Mesothelial cell of epicardium (in vitro differentiated cells): Measurements from ENCODE around the gene NDNF. TPM values are rescaled to one million over a fixed set of nuclear protein-coding genes. Genes with fewer than 3 reads are reported as not detected.

Source experiments
- DNase-seq, 2 experiments: peaks; one replicate each; pipeline ENCODE4 v3.0.0; 2021; ENCODE audit warnings: low spot score in 2 of 2; ENCODE audit not compliant: unreplicated experiment in 2 of 2
- H3K27ac Mint-ChIP-seq: 2 replicates; pipeline ENCODE4 v1.8.0; 2021; ENCODE audit warnings: mixed read lengths
- H3K27me3 Mint-ChIP-seq: 2 replicates; pipeline ENCODE4 v1.8.0; 2021; ENCODE audit warnings: low read depth, mixed read lengths
- H3K36me3 Mint-ChIP-seq: 2 replicates; pipeline ENCODE4 v1.8.0; 2021; ENCODE audit warnings: mixed read lengths
- H3K4me1 Mint-ChIP-seq: 2 replicates; pipeline ENCODE4 v1.8.0; 2021; ENCODE audit warnings: mixed read lengths
- H3K4me3 Mint-ChIP-seq: 2 replicates; pipeline ENCODE4 v1.8.0; 2021; ENCODE audit warnings: mild to moderate bottlenecking, moderate library complexity, mixed read lengths
- H3K9me3 Mint-ChIP-seq: 2 replicates; pipeline ENCODE4 v1.8.0; 2021; ENCODE audit warnings: mixed read lengths
- CTCF ChIP-seq: fragments of 200-600 bp; sonication (generic); IDR thresholded peaks from one replicate; pipeline ENCODE4 v1.5.0; 2021; ENCODE audit warnings: antibody characterized with exemption; ENCODE audit not compliant: unreplicated experiment
- total RNA-seq: library from RNA; stranded (reverse); gene quantifications from 3 replicates; pipeline ENCODE4 v1.2.1, GENCODE V29; 2021

Gene NDNF
- total RNA-seq, 1 donor from 2014 or later, result 10.1 TPM

GRCh38 chr4:121053601-121054143 is 18.7 kb downstream of the NDNF start:
- Mint-ChIP-seq H3K27me3 (no peaks in the 10 kb centered on the region), H3K27ac (no peak overlapping the region)

GRCh38 chr4:121050300-121050699 is 22.0 kb downstream of the NDNF start:
- Mint-ChIP-seq H3K4me3 (no peak overlapping the region), H3K27ac (no peak overlapping the region), H3K36me3 (peaks cover under 1% of the 10 kb centered on the region), H3K27me3 (no peaks in the 10 kb centered on the region), H3K4me1 (peaks cover 3% of the 10 kb centered on the region), H3K9me3 (no peaks in the 10 kb centered on the region)
- DNase-seq, result no peak
- no peak for TF ChIP-seq CTCF

More at GRCh38 chr4:121053601-121054143, 18.7 kb downstream of the NDNF start:
- Mint-ChIP-seq H3K4me3 (no peak overlapping the region), H3K4me1 (peaks cover 6% of the 10 kb centered on the region), H3K36me3 (no peaks in the 10 kb centered on the region), H3K9me3 (no peaks in the 10 kb centered on the region)
- DNase-seq, result no peak
- TF ChIP-seq CTCF, result no peak

- H3K27me3 Mint-ChIP-seq, result no peaks in the 10 kb centered on the region
- DNase-seq, result no peak
- no peak for TF ChIP-seq CTCF
- H3K9me3 Mint-ChIP-seq, result no peaks in the 10 kb centered on the region
- peaks cover 3% of the 10 kb centered on the region for H3K4me1 Mint-ChIP-seq
- H3K4me3 Mint-ChIP-seq, result no peak overlapping the region
- H3K36me3 Mint-ChIP-seq, result peaks cover 3% of the 10 kb centered on the region
- no peak overlapping the region for H3K27ac Mint-ChIP-seq
Observed at GRCh38 chr4:121049072-121049599, 23.2 kb downstream of the NDNF start.

- Mint-ChIP-seq H3K27ac (no peak overlapping the region), H3K4me1 (peaks cover 3% of the 10 kb centered on the region), H3K4me3 (no peak overlapping the region), H3K27me3 (no peaks in the 10 kb centered on the region), H3K9me3 (no peaks in the 10 kb centered on the region), H3K36me3 (peaks cover 10% of the 10 kb centered on the region)
- TF ChIP-seq CTCF, result no peak
- no peak for DNase-seq
Observed at GRCh38 chr4:121048165-121048564, 24.2 kb downstream of the NDNF start.

DNA sequence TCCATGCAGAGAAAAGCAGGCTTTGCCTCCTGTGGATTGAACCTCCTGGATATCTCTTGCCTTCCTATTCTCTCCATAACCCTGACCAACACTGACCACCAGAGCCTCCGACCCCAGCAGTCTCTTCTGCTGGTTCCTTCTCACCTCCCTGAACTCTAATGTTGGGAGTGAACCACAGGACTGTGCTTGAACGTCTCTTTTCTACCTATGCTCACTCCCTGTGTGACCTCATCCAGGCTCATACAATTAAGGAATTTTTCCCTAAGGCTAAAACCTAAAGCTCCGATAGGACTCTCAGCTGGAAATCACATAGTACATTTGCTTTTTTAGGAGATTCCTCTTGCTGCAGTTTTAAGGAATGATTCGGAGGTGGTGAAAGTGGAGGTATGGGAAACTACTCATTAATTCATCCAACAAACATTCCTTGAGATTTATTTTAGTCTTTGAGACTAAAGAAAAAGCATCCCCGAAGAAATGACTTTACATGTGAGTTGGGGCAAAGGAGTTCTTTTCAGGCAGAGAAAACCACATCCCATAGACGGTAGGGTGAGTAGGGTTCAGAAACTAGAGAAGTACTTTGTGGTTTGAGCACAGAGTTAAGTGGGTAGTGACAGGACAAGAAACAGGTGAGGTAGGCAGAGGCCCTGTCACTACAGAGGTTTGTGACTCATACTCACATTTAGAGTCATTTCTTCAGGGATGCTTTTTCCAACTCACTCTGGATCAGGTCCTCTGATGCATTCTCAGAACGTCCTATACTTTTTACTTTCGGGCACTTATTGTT is 30.8 kb downstream of the NDNF start:
- TF ChIP-seq CTCF, result no peak
- H3K36me3 Mint-ChIP-seq, result peaks cover 16% of the 10 kb centered on the region
- H3K27ac Mint-ChIP-seq, result no peak overlapping the region
- DNase-seq, result no peak
- H3K9me3 Mint-ChIP-seq, result no peaks in the 10 kb centered on the region
- no peaks in the 10 kb centered on the region for H3K27me3 Mint-ChIP-seq
- H3K4me3 Mint-ChIP-seq, result no peak overlapping the region
- no peaks in the 10 kb centered on the region for H3K4me1 Mint-ChIP-seq
